NK-92 (cell line): ENCODE measurements around the gene MANEA.
"Not testable (repeated sequence)": the region's sequence is repeated elsewhere in the genome, so short reads cannot be mapped to it uniquely, and the experiment has no call there.

Experiments
- DNase-seq: peaks from one replicate; lab custom pipeline; 2025; ENCODE audit not compliant: unreplicated experiment; lab: John Stamatoyannopoulos, UW

MANEA gene, protein sequence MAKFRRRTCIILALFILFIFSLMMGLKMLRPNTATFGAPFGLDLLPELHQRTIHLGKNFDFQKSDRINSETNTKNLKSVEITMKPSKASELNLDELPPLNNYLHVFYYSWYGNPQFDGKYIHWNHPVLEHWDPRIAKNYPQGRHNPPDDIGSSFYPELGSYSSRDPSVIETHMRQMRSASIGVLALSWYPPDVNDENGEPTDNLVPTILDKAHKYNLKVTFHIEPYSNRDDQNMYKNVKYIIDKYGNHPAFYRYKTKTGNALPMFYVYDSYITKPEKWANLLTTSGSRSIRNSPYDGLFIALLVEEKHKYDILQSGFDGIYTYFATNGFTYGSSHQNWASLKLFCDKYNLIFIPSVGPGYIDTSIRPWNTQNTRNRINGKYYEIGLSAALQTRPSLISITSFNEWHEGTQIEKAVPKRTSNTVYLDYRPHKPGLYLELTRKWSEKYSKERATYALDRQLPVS

DNA sequence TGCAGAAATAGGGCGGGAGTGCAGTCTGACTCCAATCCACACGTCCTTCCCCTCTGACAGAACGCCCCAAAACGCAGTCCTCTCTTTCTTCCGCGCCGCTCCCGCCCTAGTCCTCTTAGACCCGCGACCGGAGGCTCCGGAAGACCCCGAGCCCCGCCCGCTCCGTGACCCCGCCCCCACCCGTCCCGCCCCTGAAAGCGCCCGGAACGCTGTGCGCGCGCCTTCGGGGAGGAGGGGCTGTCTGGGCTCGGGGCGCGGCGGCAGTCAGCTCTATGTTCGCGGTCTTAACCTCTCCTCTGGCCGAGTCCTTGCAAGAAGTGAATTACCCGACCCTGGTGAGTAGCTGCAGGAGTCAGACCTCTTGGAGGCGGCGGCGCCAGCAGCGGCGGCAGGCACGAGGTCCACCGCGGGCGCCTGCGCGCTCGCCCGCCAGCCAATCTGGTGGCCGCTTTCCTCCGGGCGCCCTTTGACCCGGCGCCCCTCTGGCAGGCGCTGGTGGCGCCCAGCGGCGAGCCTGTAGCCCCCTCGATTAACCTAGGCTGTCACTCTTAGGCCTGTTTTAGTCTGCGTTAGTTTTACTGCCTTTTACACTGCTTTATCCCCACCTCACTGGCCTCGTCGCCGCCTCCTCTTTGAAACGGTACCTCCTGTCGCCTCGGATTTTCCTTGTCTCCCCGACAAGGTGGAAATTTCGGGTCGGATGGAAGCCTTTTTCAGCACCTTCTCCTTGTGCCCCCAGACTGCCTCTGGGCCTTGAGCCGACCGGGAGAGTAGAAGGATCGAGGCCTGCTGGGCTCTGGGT is at the start of gene MANEA:
MANEA (plus strand) TSS at position 232 of the 802 bp plus-strand sequence. CDS start 8,905 bp downstream, outside the sequence.
- no peak for DNase-seq

DNA sequence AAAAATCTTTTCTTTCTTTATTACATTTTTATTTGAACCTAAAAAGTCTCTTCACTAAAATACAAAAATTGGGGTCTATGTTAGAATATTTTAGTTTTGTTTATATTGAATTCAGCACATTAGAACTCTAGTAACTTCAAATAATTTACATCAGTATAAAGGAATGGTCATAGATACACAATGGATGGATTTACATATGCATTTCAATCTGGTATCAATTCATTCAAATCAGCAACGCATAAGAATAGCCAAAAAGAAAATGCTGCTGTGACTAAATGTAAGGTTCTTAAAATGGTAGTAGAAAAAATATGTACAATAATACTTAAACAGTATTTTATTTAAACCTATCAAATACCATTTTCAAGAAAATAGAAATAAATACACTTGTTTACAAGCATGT is 47.6 kb upstream of the MANEA start:
- DNase-seq = no peak

DNA sequence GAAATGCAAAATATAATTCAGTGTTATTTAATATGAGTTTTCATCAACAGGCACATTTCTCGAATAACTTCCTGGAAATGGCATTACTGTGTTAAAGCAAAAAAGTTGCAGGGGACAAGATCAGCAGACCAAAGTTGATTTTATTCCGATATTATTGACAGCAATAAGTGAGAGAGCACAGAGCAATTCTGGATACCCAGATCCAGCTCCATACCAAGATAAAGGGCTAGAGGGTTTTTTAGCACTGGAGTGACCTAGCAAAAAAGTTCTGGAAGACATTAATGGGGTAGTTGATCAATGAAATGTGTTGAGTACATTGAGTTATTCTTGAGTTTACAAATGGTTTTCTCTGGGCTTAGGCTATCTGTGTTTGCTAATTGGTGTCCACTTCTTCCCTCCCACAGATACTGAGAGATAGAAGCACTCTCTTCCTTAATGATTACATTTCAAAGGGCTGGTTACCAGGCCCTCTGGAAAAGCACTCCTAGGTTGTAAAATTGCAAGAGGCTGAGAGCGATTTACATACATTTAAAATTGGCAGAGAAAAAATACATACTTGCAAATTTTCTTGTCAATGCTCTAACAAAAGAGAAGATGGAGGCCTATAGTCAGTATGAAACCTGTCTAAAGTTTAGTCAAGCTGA is 47.0 kb upstream of the MANEA start:
- DNase-seq = no peak

DNA sequence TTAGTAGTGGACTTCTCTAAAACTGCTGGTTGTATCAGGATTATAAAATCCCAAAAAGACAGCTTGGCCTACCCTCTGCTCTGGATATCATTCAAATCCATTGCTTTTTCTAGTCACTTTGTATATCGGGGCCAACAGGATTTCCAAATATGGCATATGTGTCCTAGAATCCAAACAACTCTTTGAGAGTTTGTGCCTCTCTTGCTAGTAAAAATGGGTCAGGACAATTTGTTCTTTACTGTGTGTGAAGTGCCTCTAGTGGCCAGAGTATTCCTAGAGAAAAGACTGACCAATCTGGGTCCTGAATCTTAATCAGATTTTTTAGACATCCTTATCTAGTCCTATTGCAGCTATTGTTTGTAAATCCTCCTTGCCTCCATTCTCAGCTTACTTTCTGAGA is 33.5 kb upstream of the MANEA start:
- no peak for DNase-seq

DNA sequence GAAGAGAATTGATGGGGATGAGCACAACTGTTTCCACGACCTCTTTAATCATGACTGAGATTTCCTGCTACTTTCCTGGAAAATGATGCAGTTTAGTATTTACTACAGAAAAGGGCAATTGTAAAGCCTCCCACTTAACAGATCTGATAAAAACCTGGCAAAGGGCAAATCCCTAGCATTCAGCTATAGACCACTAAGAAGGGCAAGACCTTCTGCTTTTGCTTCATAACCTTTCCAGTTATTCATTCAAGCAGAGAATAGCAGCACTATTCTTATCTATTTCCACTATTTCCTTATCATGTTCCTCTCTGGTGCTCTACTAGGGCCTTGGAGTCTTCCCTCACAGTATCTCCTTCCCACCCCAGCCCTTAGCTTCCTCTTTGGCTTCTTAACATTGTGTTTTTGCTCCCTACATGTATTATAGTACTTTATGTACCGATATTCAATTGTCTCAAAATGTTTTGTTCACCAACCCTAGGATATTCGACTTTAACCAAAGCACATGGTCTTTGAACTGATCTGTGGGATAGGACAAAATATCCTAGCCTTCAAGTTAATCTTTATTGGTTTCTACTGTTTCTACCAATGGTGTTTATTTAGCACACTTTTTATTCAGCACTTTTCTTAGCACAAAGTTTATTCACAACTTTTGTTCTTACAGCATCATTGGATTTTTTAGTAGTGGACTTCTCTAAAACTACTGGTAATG is 32.7 kb upstream of the MANEA start:
- no peak for DNase-seq

DNA sequence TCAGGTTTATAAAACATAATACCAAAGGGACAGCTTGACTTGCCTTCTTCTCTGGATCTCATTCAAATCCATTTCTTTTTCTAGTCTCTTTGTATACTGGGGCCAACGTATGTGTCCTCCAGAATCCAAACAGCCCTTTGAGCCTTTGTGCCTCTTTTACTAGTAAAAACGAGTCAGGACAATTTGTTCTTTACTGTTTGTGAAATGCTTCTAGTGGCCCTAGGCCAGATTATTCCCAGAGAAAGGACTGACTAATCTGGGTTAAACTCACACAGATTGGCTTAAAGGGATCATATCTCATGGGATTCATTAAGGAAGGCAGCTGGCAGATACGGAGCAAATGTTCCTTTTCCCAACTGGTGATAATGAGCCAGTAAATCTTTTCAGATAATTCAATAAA is 32.1 kb upstream of the MANEA start:
- no peak for DNase-seq

GRCh38 chr6:95545686-95546085 is 31.6 kb upstream of the MANEA start:
- no peak for DNase-seq

DNA sequence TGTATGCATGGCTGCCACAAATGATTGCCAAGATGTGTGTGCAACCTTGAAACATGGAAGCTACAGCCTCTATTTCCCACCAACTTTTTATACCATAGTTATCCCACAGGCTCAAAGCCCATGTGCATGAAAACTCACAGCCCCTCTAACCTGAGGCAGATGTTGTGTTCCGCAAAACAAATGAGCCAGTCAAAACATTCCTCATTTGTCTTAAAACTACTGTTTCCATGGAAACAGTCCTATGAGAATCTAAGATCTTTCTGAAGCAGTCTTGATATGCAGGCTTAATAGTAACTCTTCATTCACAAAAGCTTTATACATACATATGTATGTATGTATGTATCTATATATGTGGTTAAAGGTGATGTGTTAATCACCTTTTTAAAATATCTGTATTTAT is 31.2 kb upstream of the MANEA start:
- DNase-seq = no peak

DNA sequence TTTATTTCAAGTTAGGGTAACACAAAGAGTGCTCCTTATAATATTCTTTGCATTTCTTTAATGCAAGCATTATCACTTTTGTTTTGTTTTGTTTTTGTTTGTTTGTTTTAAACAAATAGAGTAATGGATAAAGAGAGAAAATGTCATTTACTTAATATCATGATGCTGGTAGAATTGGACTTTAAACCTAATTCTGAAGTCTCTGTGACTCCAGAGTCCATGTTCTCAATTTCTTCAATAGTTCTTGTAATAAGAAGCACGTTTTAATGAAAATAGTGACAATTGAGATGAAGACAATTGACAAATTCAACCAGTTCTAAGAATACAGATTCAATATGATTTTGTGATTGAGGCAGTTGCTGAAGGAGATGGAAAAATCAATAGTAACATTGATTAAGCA is 30.3 kb upstream of the MANEA start:
- no peak for DNase-seq

DNA sequence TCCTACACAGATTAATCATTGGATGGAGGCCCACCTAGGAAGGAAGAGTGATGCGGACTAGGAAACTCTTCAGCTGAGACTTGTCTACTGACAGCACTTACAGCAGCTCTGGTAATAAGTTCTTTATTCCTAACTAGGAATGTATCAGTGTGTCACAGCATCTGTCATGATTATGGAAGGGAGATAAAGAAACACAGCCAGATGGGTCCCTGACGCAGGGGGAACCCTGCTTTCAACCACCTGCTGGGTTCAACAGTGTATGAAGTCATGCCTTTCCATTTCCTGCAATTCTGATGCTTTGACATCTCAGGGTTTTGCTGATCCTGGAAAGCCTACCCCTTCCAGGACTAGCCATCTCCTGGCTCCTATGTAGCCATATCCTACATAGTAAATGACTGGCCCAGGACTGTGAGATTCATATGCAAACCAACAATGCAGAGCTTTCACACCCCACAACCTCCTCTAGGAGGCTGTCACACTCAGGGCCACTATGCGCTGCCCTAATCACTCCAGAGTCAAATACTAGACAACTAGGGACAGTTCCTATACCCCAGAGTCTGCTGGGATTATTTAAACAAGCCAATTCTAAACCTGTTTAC is 29.0 kb upstream of the MANEA start:
- no peak for DNase-seq

DNA sequence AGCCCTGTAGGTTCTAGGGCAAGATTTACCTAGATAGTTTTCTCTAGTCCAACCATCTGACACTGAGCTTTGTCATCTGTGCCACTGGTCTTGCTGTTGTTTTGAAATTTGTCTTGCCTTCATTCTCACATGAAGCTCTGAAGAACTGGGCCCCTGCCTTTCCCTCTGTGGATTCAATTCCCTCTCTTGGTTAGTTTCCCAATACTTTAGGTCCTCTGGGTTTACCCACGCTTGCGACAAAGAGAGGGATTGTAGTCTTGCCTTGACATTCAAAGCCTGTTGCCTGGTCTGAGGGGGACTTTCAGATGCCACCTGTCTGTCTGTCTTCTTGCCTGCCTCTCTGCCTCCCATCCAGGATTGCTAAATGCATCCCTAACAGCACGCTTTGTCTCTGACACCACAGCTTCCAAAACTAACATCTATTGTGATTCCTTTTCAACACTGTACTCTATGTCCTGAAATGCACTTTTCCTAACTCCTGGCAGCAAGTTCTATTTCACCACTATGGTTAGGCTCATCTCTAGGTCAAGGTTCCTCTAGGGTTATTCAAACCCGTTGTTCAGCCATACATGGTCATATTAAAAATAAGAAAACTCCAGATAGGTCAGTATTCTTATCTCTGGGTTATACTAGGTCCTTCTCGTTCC is 25.5 kb upstream of the MANEA start:
- DNase-seq = no peak

- DNase-seq = no peak
Observed at GRCh38 chr6:95553880-95554279, 23.5 kb upstream of the MANEA start.

- not testable (repeated sequence) for DNase-seq
Observed at GRCh38 chr6:95560956-95561355, 16.4 kb upstream of the MANEA start.

DNA sequence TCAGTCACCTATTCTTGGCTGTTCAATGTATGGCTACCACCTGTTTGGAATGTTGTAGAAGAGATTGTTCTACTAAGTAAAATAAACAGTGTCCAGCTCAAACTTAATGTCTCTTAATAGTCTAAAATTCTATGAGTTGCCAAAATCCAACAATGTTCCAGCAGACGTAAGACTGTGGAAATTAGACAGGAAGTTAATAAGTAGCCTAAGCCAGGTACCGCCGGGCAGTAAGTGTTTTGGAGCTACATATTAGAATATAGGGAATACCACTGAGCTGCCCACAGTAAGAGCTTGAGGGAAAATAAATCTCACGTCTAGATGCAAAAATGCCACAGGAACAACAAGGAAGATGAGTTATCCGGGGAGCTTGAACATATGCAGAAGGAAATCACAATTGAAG is 7.8 kb upstream of the MANEA start:
- DNase-seq = no peak

DNA sequence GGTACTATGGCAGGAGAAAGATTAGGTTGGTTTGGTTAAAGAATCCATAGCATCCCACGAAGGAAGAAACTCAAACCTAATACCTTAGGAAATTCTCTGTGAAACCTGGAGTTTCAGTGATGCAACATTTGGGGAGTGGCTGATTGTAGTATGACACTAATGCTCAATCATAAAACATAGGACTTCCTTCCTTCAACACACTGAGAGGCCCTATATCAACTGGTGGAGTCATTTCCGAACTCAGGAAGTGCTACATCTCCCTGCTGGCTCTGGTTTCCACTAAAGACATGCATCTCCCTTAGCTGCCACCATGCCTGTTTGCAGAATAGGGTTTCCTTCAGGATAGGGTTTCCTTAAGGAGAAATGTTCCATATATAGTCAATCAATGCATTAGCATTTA is 5.2 kb upstream of the MANEA start:
- no peak for DNase-seq

DNA sequence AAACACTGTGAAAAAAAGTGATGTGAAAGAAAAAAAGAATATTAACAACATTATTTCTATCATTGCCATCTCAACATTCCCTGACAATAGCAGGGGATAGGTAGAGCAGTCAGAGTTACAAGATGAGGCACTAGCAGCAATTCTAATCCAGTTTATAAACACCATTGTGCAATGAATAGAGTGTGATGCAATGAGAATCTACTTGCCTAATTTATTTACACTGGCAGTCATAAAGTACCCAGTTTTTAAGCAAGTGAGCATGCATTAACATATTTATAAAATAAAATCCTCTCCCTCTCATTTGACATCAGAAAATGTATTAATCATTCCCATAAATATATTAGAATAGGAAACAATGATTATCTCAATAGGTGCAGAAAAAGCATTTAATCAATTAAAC is 2.5 kb upstream of the MANEA start:
- no peak for DNase-seq

DNA sequence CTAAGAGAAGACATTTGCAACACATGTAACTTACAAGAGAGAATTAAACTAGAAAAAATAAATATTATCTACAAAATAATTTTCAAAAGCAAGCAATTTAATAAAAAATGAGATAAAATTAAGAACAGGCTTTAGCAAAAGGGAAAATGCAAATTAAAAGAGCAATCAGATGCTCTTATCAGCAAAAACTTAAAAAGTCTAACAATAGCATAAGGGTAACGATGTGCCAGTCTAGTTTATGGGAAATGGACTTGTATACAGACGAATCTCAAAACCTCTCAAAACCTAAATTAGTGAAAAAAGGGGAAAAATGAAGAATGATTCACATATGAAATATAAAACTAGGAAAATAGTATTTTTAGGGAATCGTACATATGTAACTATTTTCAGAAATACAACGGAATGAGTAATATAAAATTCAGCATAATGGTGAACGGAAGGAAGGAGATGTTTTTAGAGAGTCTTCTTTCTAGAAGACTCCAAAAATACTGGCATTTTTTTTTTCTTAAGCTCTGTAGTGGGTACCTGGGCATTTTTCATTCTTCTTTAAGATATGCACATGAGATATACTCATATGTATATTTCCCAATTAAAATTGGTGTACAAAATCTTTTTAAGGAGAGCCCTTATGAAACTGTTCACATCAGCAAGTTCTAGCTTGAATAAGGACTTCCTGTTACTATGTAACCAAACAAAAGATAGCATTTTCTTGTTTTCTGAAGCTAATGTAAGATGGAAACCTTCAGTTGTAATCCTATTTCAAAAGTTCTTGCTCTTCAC is 927 bp upstream of the MANEA start:
- DNase-seq = no peak

DNA sequence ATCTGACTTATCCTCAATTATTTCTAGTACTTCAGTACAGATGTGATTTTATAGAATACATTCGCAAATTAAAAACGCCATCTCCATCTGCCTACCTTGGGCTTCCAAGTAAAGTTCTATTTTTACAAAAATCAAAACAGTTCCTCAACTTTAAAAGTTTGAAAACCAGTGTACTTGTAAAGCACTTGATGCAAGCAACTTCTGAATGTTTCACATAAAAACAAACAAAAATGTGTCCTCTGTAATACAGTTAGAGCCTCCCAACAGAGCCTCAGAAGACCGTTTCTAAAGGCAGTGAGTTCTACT is 384 bp upstream of the MANEA start:
- DNase-seq = no peak

DNA sequence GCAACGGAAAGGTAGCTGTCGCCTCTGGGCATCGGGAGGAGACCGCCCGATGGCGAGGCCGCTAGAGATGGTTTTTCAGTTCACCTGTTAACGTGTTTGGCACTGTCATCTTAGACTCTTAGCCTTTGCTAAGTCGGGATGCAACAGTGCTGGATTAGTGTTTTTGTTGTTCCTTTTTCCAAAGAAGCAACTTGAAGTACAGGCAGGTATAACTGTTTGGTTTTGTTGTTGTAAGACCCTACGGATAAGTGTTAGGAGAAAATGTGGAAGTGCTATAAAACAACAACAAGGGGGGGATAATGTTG is 723 bp downstream of the MANEA start:
- DNase-seq = no peak

DNA sequence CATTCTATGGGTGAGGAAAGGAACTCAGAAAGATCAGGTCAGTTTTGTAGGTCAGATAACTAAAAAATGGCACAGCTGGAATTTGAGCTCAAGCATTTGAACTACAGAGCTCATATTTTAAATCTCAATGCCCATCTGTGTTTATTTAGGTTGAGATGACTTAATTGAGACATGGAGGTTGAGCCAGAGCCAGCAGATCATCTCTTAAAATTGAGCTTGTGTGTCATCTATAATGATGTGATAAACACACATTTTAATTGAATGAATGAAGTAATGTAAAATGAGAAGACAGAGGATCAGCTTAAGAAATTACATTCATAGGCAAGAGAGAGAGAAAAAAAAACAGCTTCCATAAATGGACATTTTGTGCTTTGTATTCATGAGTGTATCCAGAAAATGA is 3.7 kb downstream of the MANEA start:
- DNase-seq = no peak
